Smooth muscle cell (in vitro differentiated cells): ENCODE measurements around the gene MT1A. TPM values are rescaled to one million over a fixed set of nuclear protein-coding genes. Genes with fewer than 3 reads are reported as not detected.

Source experiments
- DNase-seq: peaks from one replicate; lab custom pipeline; 2025; ENCODE audit not compliant: unreplicated experiment; lab: John Stamatoyannopoulos, UW
- H2AFZ ChIP-seq: fragments of 200-600 bp; sonication (generic); 2 replicates; pipeline ENCODE4 v1.6.0; 2016; ENCODE audit warnings: antibody characterized with exemption, low read depth, mild to moderate bottlenecking
- H3F3A ChIP-seq: fragments of 200-600 bp; sonication (generic); 2 replicates; pipeline ENCODE4 v1.6.0; 2017; ENCODE audit warnings: antibody characterized with exemption, low read depth
- H3K27ac ChIP-seq: fragments of 200-600 bp; sonication (generic); 2 replicates; pipeline ENCODE4 v1.5.1; 2016; ENCODE audit warnings: low read depth, mild to moderate bottlenecking
- H3K27me3 ChIP-seq: fragments of 200-600 bp; sonication (generic); 2 replicates; pipeline ENCODE4 v1.6.1; 2016; ENCODE audit warnings: low read depth, mild to moderate bottlenecking
- H3K36me3 ChIP-seq: fragments of 200-600 bp; sonication (generic); 2 replicates; pipeline ENCODE4 v1.5.1; 2016; ENCODE audit warnings: low read depth
- H3K4me1 ChIP-seq: fragments of 200-600 bp; sonication (generic); 2 replicates; pipeline ENCODE4 v1.5.1; 2016; ENCODE audit warnings: low read depth
- H3K4me2 ChIP-seq: fragments of 200-600 bp; sonication (generic); 2 replicates; pipeline ENCODE4 v1.6.0; 2016; ENCODE audit warnings: mild to moderate bottlenecking
- H3K4me3 ChIP-seq: fragments of 200-600 bp; sonication (generic); 2 replicates; pipeline ENCODE4 v1.5.1; 2016; ENCODE audit warnings: mild to moderate bottlenecking
- H3K79me2 ChIP-seq: fragments of 200-600 bp; sonication (generic); 2 replicates; pipeline ENCODE4 v1.6.0; 2016; ENCODE audit warnings: low read depth, mild to moderate bottlenecking
- H3K9ac ChIP-seq: fragments of 200-600 bp; sonication (generic); 2 replicates; pipeline ENCODE4 v1.6.0; 2016; ENCODE audit warnings: low read depth
- H3K9me3 ChIP-seq: fragments of 200-600 bp; sonication (generic); replicated peaks from 2 replicates; pipeline ENCODE4 v1.5.1; 2016; ENCODE audit warnings: low read depth
- H4K20me1 ChIP-seq: fragments of 200-600 bp; sonication (generic); 2 replicates; pipeline ENCODE4 v1.6.0; 2016; ENCODE audit warnings: low read depth
- WGBS: methylation state at CpG from one replicate; pipeline ENCODE4 v1.1.7; 2016; ENCODE audit warnings: low lambda C conversion rate; 5-methylcytosine and 5-hydroxymethylcytosine counted together
- polyA plus RNA-seq: library from polyadenylated mRNA; unstranded; fragments of >200 nt; fragmentation: Nextera tagmentation; extraction: Ambion mirVana; gene quantifications from 2 replicates; pipeline ENCODE4 v1.2.1, GENCODE V29; 2016
- total RNA-seq: library from RNA; depleted of rRNA; stranded (reverse); fragments of >200 nt; gene quantifications from 2 replicates; pipeline ENCODE4 v1.2.3, GENCODE V29; 2014
- TF ChIP-seq, protein P1 (sequence below): fragments of 200-600 bp; sonication (generic); IDR thresholded peaks from 2 replicates; pipeline ENCODE4 v1.5.1; 2017; ENCODE audit warnings: borderline replicate concordance, mild to moderate bottlenecking, antibody characterized with exemption; ENCODE audit not compliant: insufficient read depth, poor library complexity, severe bottlenecking

The MT1A gene
- total and polyA plus RNA-seq, 2 experiments from 2014 or later = not detected

GRCh38 chr16:56634715-56635440, 3.6 kb upstream of the MT1A start:
- 5% methylated on average over 41 of the region's 47 CpGs for WGBS
- H3K27me3 ChIP-seq = peaks cover 91% of the 10 kb centered on the region

DNA sequence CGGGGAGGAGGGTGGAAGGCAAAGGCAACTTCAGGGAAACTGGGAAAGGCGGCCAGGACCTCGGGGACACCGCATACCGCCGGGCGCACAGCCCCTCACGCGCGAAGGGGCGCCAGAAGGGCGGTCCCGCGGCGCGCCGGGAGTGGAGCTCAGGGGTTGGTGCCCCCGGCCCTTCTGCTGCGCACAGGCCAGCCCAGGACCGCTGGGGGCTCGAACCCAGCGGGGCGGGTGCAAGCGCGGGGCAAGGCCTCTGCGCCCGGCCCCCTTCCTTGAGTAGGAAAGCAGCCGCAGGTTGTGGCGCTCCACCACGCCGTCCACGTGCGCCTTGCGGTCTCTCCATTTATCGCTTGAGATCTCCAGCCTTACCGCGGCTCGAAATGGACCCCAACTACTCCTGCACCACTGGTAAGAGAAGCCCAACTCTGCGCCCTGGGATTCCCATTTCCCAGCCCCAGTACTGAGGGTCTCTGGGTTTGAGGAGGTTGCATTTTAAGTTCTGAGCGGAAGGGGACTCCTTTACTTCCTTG, 3.0 kb upstream of the MT1A start:
- no peak for DNase-seq
- Histone ChIP-seq H3K9ac (no peak overlapping the region), H3K79me2 (no peaks in the 10 kb centered on the region), H2AFZ (no peak overlapping the region), H3K9me3 (no peaks in the 10 kb centered on the region), H3K27me3 (peaks cover 98% of the 10 kb centered on the region), H3K4me3 (no peak overlapping the region), H3K4me1 (peaks cover 12% of the 10 kb centered on the region), H4K20me1 (no peaks in the 10 kb centered on the region), H3K36me3 (no peaks in the 10 kb centered on the region), H3K27ac (no peak overlapping the region), H3K4me2 (peak overlapping the region; percentile 57), H3F3A (no peaks in the 10 kb centered on the region)
- TF ChIP-seq, protein P1, sequence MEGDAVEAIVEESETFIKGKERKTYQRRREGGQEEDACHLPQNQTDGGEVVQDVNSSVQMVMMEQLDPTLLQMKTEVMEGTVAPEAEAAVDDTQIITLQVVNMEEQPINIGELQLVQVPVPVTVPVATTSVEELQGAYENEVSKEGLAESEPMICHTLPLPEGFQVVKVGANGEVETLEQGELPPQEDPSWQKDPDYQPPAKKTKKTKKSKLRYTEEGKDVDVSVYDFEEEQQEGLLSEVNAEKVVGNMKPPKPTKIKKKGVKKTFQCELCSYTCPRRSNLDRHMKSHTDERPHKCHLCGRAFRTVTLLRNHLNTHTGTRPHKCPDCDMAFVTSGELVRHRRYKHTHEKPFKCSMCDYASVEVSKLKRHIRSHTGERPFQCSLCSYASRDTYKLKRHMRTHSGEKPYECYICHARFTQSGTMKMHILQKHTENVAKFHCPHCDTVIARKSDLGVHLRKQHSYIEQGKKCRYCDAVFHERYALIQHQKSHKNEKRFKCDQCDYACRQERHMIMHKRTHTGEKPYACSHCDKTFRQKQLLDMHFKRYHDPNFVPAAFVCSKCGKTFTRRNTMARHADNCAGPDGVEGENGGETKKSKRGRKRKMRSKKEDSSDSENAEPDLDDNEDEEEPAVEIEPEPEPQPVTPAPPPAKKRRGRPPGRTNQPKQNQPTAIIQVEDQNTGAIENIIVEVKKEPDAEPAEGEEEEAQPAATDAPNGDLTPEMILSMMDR = no peak
- 8% methylated on average over 33 of the region's 40 CpGs for WGBS

More at GRCh38 chr16:56634715-56635440, 3.6 kb upstream of the MT1A start:
- Histone ChIP-seq H4K20me1 (no peaks in the 10 kb centered on the region), H3K4me3 (no peak overlapping the region), H3K27ac (no peak overlapping the region), H2AFZ (no peak overlapping the region), H3K79me2 (no peaks in the 10 kb centered on the region), H3K36me3 (no peaks in the 10 kb centered on the region), H3K9me3 (no peaks in the 10 kb centered on the region), H3K4me2 (peak overlapping the region; percentile 57), H3K4me1 (peaks cover 12% of the 10 kb centered on the region), H3F3A (no peaks in the 10 kb centered on the region), H3K9ac (no peak overlapping the region)
- no peak for DNase-seq
- TF ChIP-seq, protein P1 = no peak

- Histone ChIP-seq H2AFZ (no peak overlapping the region), H3K9ac (no peak overlapping the region), H3F3A (no peaks in the 10 kb centered on the region), H3K4me3 (no peak overlapping the region), H3K9me3 (no peaks in the 10 kb centered on the region), H3K4me2 (no peak overlapping the region), H3K79me2 (no peaks in the 10 kb centered on the region), H3K4me1 (peaks cover 12% of the 10 kb centered on the region), H4K20me1 (no peaks in the 10 kb centered on the region), H3K27me3 (peaks cover 100% of the 10 kb centered on the region), H3K36me3 (no peaks in the 10 kb centered on the region), H3K27ac (no peak overlapping the region)
- DNase-seq = no peak
- TF ChIP-seq, protein P1 = no peak
- WGBS = 25% methylated on average over 9 of the region's 9 CpGs
Measured at GRCh38 chr16:56636616-56637413, 1.7 kb upstream of the MT1A start.
